Measurements from ENCODE around the gene NR1H2. TPM values are rescaled to one million over a fixed set of nuclear protein-coding genes. Genes with fewer than 3 reads are reported as not detected.

NR1H2 gene
- total and polyA plus RNA-seq, 2 donors (not counting 1 experiment from before 2014, with no cell fraction given) = 30.3 to 82.4 TPM

- H3K79me2 ChIP-seq (ENCODE audit: control insufficient read depth, insufficient read depth, low read length) = no peaks in the 10 kb centered on the region
- TF ChIP-seq EZH2 (IDR thresholded peaks at IDR 0.05; ENCODE audit: low read length, missing control alignments) = no peak
- no peak within 1 kb of the TSS for H3K9ac ChIP-seq (ENCODE audit: insufficient read depth, low read length)
- no peak within 1 kb of the TSS for H3K4me2 ChIP-seq (ENCODE audit: extremely low read depth, insufficient read depth, low read length)
- no peaks in the 10 kb centered on the region for H3K36me3 ChIP-seq (ENCODE audit: control insufficient read depth, insufficient read depth, low read length)
- H3K27me3 ChIP-seq (ENCODE audit: control insufficient read depth, insufficient read depth, low read length) = peaks cover 4% of the 10 kb centered on the region
- no peaks in the 10 kb centered on the region for H3K4me1 ChIP-seq (ENCODE audit: control insufficient read depth, extremely low read depth, insufficient read depth, low read length)
- no peaks in the 10 kb centered on the region for H4K20me1 ChIP-seq (ENCODE audit: control insufficient read depth, extremely low read depth, insufficient read depth, low read length)
- no peak within 1 kb of the TSS for H3K27ac ChIP-seq (ENCODE audit: insufficient read depth, low read length)
- H2AFZ ChIP-seq (ENCODE audit: low read length) = no peak within 1 kb of the TSS
- H3K4me3 ChIP-seq (replicated peaks in 1 of 4; ENCODE audit: control extremely low read depth in 1 of 4, insufficient read depth in 1 of 4, low read depth in 3 of 4, low read length in 4 of 4) = no peak within 1 kb of the TSS
- DNase-seq (ENCODE audit: low read depth in 2 of 2) = no peak
- H3K9me3 ChIP-seq (ENCODE audit: control insufficient read depth, insufficient read depth, low read depth, low read length) = no peaks in the 10 kb centered on the region
Observed at GRCh38 chr19:50418176-50419021, 42.1 kb downstream of the NR1H2 start, which contains the start of gene SPIB. Gene SPIB (plus strand): TSS chr19:50418938. CDS start chr19:50418963, 25 bp downstream.

GRCh38 chr19:50419022-50419579 lies 42.8 kb downstream of the NR1H2 start:
- no peak for DNase-seq (ENCODE audit: low read depth in 2 of 2)
- no peak overlapping the region for H3K9ac ChIP-seq (ENCODE audit: insufficient read depth, low read length)
- H4K20me1 ChIP-seq (ENCODE audit: control insufficient read depth, extremely low read depth, insufficient read depth, low read length) = no peaks in the 10 kb centered on the region
- no peak overlapping the region for H3K4me2 ChIP-seq (ENCODE audit: extremely low read depth, insufficient read depth, low read length)
- no peak for TF ChIP-seq CTCF (conservative IDR thresholded peaks at IDR 0.05 in 1 of 2, IDR thresholded peaks at IDR 0.05 in 1 of 2; ENCODE audit: low read depth in 1 of 2, low read length in 2 of 2)
- TF ChIP-seq EZH2 (IDR thresholded peaks at IDR 0.05; ENCODE audit: low read length, missing control alignments) = no peak
- H3K27ac ChIP-seq (ENCODE audit: insufficient read depth, low read length) = no peak overlapping the region
- H2AFZ ChIP-seq (ENCODE audit: low read length) = no peak overlapping the region
- H3K27me3 ChIP-seq (ENCODE audit: control insufficient read depth, insufficient read depth, low read length) = peaks cover 4% of the 10 kb centered on the region
- H3K4me1 ChIP-seq (ENCODE audit: control insufficient read depth, extremely low read depth, insufficient read depth, low read length) = no peaks in the 10 kb centered on the region
- no peaks in the 10 kb centered on the region for H3K79me2 ChIP-seq (ENCODE audit: control insufficient read depth, insufficient read depth, low read length)
- H3K36me3 ChIP-seq (ENCODE audit: control insufficient read depth, insufficient read depth, low read length) = no peaks in the 10 kb centered on the region
- no peaks in the 10 kb centered on the region for H3K9me3 ChIP-seq (ENCODE audit: control insufficient read depth, insufficient read depth, low read depth, low read length)
- H3K4me3 ChIP-seq (replicated peaks in 1 of 4; ENCODE audit: control extremely low read depth in 1 of 4, insufficient read depth in 1 of 4, low read depth in 3 of 4, low read length in 4 of 4) = no peak overlapping the region

GRCh38 chr19:50419580-50420035 lies 43.4 kb downstream of the NR1H2 start:
- H4K20me1 ChIP-seq (ENCODE audit: control insufficient read depth, extremely low read depth, insufficient read depth, low read length) = no peaks in the 10 kb centered on the region
- DNase-seq (ENCODE audit: low read depth in 2 of 2) = no peak
- H3K27me3 ChIP-seq (ENCODE audit: control insufficient read depth, insufficient read depth, low read length) = peaks cover 4% of the 10 kb centered on the region
- no peak overlapping the region for H2AFZ ChIP-seq (ENCODE audit: low read length)
- no peak overlapping the region for H3K9ac ChIP-seq (ENCODE audit: insufficient read depth, low read length)
- H3K4me1 ChIP-seq (ENCODE audit: control insufficient read depth, extremely low read depth, insufficient read depth, low read length) = no peaks in the 10 kb centered on the region
- H3K4me2 ChIP-seq (ENCODE audit: extremely low read depth, insufficient read depth, low read length) = no peak overlapping the region
- H3K27ac ChIP-seq (ENCODE audit: insufficient read depth, low read length) = no peak overlapping the region
- H3K36me3 ChIP-seq (ENCODE audit: control insufficient read depth, insufficient read depth, low read length) = no peaks in the 10 kb centered on the region
- TF ChIP-seq CTCF (conservative IDR thresholded peaks at IDR 0.05 in 1 of 2, IDR thresholded peaks at IDR 0.05 in 1 of 2; ENCODE audit: low read depth in 1 of 2, low read length in 2 of 2) (no peak), EZH2 (IDR thresholded peaks at IDR 0.05; ENCODE audit: low read length, missing control alignments) (no peak)
- H3K4me3 ChIP-seq (replicated peaks in 1 of 4; ENCODE audit: control extremely low read depth in 1 of 4, insufficient read depth in 1 of 4, low read depth in 3 of 4, low read length in 4 of 4) = no peak overlapping the region
- H3K9me3 ChIP-seq (ENCODE audit: control insufficient read depth, insufficient read depth, low read depth, low read length) = no peaks in the 10 kb centered on the region
- H3K79me2 ChIP-seq (ENCODE audit: control insufficient read depth, insufficient read depth, low read length) = no peaks in the 10 kb centered on the region
